Epithelial cell of prostate (primary cell): ENCODE data around the gene RHOBTB3.
"Not testable (repeated sequence)": the region's sequence is repeated elsewhere in the genome, so short reads cannot be mapped to it uniquely, and the experiment has no call there.

ENCODE experiments used
- DNase-seq: peaks from one replicate; pipeline ENCODE4 v3.0.0-alpha.2; 2011; ENCODE audit warnings: low read depth, low spot score
- H3K27ac ChIP-seq: fragments of 450-650 bp; 2 replicates; pipeline ENCODE4 v1.5.1; 2017; ENCODE audit warnings: mild to moderate bottlenecking

The RHOBTB3 gene

GRCh38 chr5:95730730-95731570 is at the start of gene RHOBTB3:
Gene RHOBTB3, plus strand, starts transcription at chr5:95731336. Its CDS starts 347 bp downstream, at chr5:95731683.
- H3K27ac ChIP-seq = peak within 1 kb of the TSS; percentile 40

GRCh38 chr5:95682891-95683290 is 48.2 kb upstream of the RHOBTB3 start, which contains the start of gene SPATA9:
Gene SPATA9, minus strand, starts transcription at chr5:95682991. Its CDS starts 137 bp downstream, at chr5:95682854.
- no peak within 1 kb of the TSS for H3K27ac ChIP-seq
- no peak for DNase-seq

More at GRCh38 chr5:95730730-95731570, at the start of gene RHOBTB3:
- no peak for DNase-seq

- no peak for DNase-seq
- no peak overlapping the region for H3K27ac ChIP-seq
These were observed 46.8 kb upstream of the RHOBTB3 start for GRCh38 chr5:95684361-95684760.

- DNase-seq = no peak
- no peak overlapping the region for H3K27ac ChIP-seq
These were observed 44.5 kb upstream of the RHOBTB3 start for GRCh38 chr5:95686651-95687050.

GRCh38 chr5:95689680-95690079 is 41.5 kb upstream of the RHOBTB3 start:
- H3K27ac ChIP-seq = no peak overlapping the region
- no peak for DNase-seq

GRCh38 chr5:95690333-95690732 is 40.8 kb upstream of the RHOBTB3 start:
- no peak for DNase-seq
- no peak overlapping the region for H3K27ac ChIP-seq

- no peak overlapping the region for H3K27ac ChIP-seq
- DNase-seq = no peak
These were observed 33.1 kb upstream of the RHOBTB3 start for GRCh38 chr5:95697781-95698681.

GRCh38 chr5:95699337-95699736 is 31.8 kb upstream of the RHOBTB3 start:
- no peak overlapping the region for H3K27ac ChIP-seq
- DNase-seq = no peak

GRCh38 chr5:95701074-95701473 is 30.1 kb upstream of the RHOBTB3 start:
- DNase-seq = no peak
- no peak overlapping the region for H3K27ac ChIP-seq

GRCh38 chr5:95704150-95704549 is 27.0 kb upstream of the RHOBTB3 start:
- no peak for DNase-seq
- H3K27ac ChIP-seq = no peak overlapping the region

GRCh38 chr5:95706196-95706595 is 24.9 kb upstream of the RHOBTB3 start:
- not testable (repeated sequence) for H3K27ac ChIP-seq, DNase-seq

- H3K27ac ChIP-seq = no peak overlapping the region
- DNase-seq = no peak
These were observed 24.1 kb upstream of the RHOBTB3 start for GRCh38 chr5:95707055-95707454.

- not testable (repeated sequence) for H3K27ac ChIP-seq, DNase-seq
These were observed 23.5 kb upstream of the RHOBTB3 start for GRCh38 chr5:95707534-95708188.

- no peak overlapping the region for H3K27ac ChIP-seq
- DNase-seq = no peak
These were observed 22.3 kb upstream of the RHOBTB3 start for GRCh38 chr5:95708876-95709275.

GRCh38 chr5:95709967-95710650 is 21.0 kb upstream of the RHOBTB3 start:
- H3K27ac ChIP-seq = no peak overlapping the region
- DNase-seq = no peak

- H3K27ac ChIP-seq, DNase-seq: not testable (repeated sequence)
These were observed 20.3 kb upstream of the RHOBTB3 start for GRCh38 chr5:95710651-95711500.

GRCh38 chr5:95711501-95712346 is 19.4 kb upstream of the RHOBTB3 start:
- no peak overlapping the region for H3K27ac ChIP-seq
- no peak for DNase-seq

GRCh38 chr5:95712347-95712958 is 18.7 kb upstream of the RHOBTB3 start:
- peak; percentile 73 for DNase-seq
- H3K27ac ChIP-seq = peak overlapping the region; percentile 7
